GM12878 (cell line): ENCODE measurements around the gene SPATA45. TPM values are rescaled to one million over a fixed set of nuclear protein-coding genes. Genes with fewer than 3 reads are reported as not detected.

ENCODE experiments used
- ATAC-seq: fragments of 200-7000 bp; cut with Tn5 transposase; 3 replicates; pipeline ENCODE4 v1.9.1; 2020; ENCODE audit warnings: mild to moderate bottlenecking, moderate library complexity
- BruUV-seq: library from RNA; stranded (reverse); fragments of 400-500 nt; replicated peaks from 2 replicates; lab custom pipeline; 2021; lab: Mats Ljungman, UMichigan
- CTCF ChIA-PET: fragments of 300-600 bp; sonication (Branson Sonifier 250); formaldehyde crosslinking; extraction: SDS; loops from one replicate; lab custom pipeline; 2021; ENCODE audit warnings: inconsistent platforms; lab: Yijun Ruan, JAX
- POLR2A ChIA-PET: fragments of 350-600 bp; formaldehyde crosslinking; extraction: SDS; loops from one replicate; lab custom pipeline; 2021; ENCODE audit warnings: inconsistent platforms; lab: Charles Lee
- RAD21 ChIA-PET: fragments of 300-600 bp; sonication (Branson Sonifier 250); formaldehyde crosslinking; loops from one replicate; lab custom pipeline; 2023; ENCODE audit warnings: antibody characterized with exemption; ENCODE audit not compliant: unreplicated experiment; lab: Charles Lee
- SMC1A ChIA-PET: fragments of 300-600 bp; sonication (Branson Sonifier 250); formaldehyde crosslinking; loops from one replicate; lab custom pipeline; 2023; ENCODE audit not compliant: unreplicated experiment, uncharacterized antibody; lab: Charles Lee
- DNase-seq: peaks from one replicate; pipeline ENCODE4 v3.0.0-alpha.2; 2011; ENCODE audit warnings: low read depth, low spot score
- FAIRE-seq: peaks from 3 replicates; lab custom pipeline; 2011; peaks lifted over from hg19 to GRCh38; lab: Jason Lieb, UNC
- H2AFZ ChIP-seq: 2 replicates; pipeline ENCODE4 v1.6.0; 2011; ENCODE audit warnings: low read depth, low read length, control low read depth; ENCODE audit not compliant: control insufficient read depth
- H3K27ac ChIP-seq: 2 replicates; pipeline ENCODE4 v1.5.1; 2011; ENCODE audit warnings: control low read depth; ENCODE audit not compliant: control insufficient read depth, insufficient read depth
- H3K27me3 ChIP-seq, 2 experiments: replicated peaks in 1 of 2; 2 replicates each; pipeline versions ENCODE4 v1.6.0 to v1.6.1; 2011; ENCODE audit warnings: low read length in 1 of 2; ENCODE audit not compliant: control insufficient read depth in 2 of 2, insufficient read depth in 2 of 2
- H3K36me3 ChIP-seq, 2 experiments: 2 replicates each; pipeline ENCODE4 v1.5.1; 2011; ENCODE audit warnings: low read length in 1 of 2; ENCODE audit not compliant: control insufficient read depth in 2 of 2, insufficient read depth in 2 of 2
- H3K4me1 ChIP-seq: 2 replicates; pipeline ENCODE4 v1.6.1; 2011; ENCODE audit warnings: mild to moderate bottlenecking, low read length, moderate library complexity, mixed read lengths; ENCODE audit not compliant: control insufficient read depth, insufficient read depth
- H3K4me2 ChIP-seq: 2 replicates; pipeline ENCODE4 v1.6.0; 2011; ENCODE audit warnings: control low read depth; ENCODE audit not compliant: control insufficient read depth, insufficient read depth
- H3K4me3 ChIP-seq: fragments of 200-600 bp; sonication (generic); 2 replicates; pipeline ENCODE4 v1.5.1; 2016
- H3K79me2 ChIP-seq: 2 replicates; pipeline ENCODE4 v1.6.0; 2011; ENCODE audit warnings: low read length; ENCODE audit not compliant: control insufficient read depth, insufficient read depth
- H3K9ac ChIP-seq: 2 replicates; pipeline ENCODE4 v1.8.0; 2011; ENCODE audit warnings: low read length, control low read depth, mixed read lengths; ENCODE audit not compliant: control insufficient read depth, insufficient read depth
- H3K9me3 ChIP-seq: replicated peaks from 3 replicates; pipeline ENCODE4 v1.5.1; 2011; ENCODE audit warnings: mild to moderate bottlenecking, low read length; ENCODE audit not compliant: control insufficient read depth, insufficient read depth
- H4K20me1 ChIP-seq: 2 replicates; pipeline ENCODE4 v1.6.0; 2011; ENCODE audit not compliant: control insufficient read depth, insufficient read depth
- ATF2 ChIP-seq: IDR thresholded peaks from 2 replicates; pipeline ENCODE4 v1.6.1; 2012; ENCODE audit warnings: low read length, inconsistent platforms
- ATF3 ChIP-seq: IDR thresholded peaks from 2 replicates; pipeline ENCODE4 v1.6.1; 2011; ENCODE audit warnings: low read depth, mild to moderate bottlenecking, low read length, moderate library complexity, borderline replicate concordance; ENCODE audit errors: extremely low read depth
- CREB1 ChIP-seq: IDR thresholded peaks from 2 replicates; pipeline ENCODE4 v1.6.1; 2012; ENCODE audit warnings: low read depth, mild to moderate bottlenecking, inconsistent platforms
- FOXK2 ChIP-seq: fragments of 450-650 bp; IDR thresholded peaks from 2 replicates; pipeline ENCODE4 v1.6.1; 2017; ENCODE audit warnings: mild to moderate bottlenecking, moderate library complexity
- KLF5 ChIP-seq: fragments of 450-650 bp; IDR thresholded peaks from 2 replicates; pipeline ENCODE4 v1.6.1; 2014; ENCODE audit warnings: mild to moderate bottlenecking; ENCODE audit not compliant: partially characterized antibody
- NBN ChIP-seq: fragments of 450-650 bp; IDR thresholded peaks from 2 replicates; pipeline ENCODE4 v1.6.1; 2016
- NFYA ChIP-seq: IDR thresholded peaks from 2 replicates; pipeline ENCODE4 v1.6.1; 2011; ENCODE audit warnings: low read depth, mild to moderate bottlenecking, low read length, improper control_type of control experiment, borderline replicate concordance
- POU2F2 ChIP-seq: IDR thresholded peaks from 3 replicates; pipeline ENCODE4 v1.6.1; 2011; ENCODE audit warnings: low read depth, mild to moderate bottlenecking, low read length, borderline replicate concordance
- RELB ChIP-seq: fragments of 450-650 bp; IDR thresholded peaks from 2 replicates; pipeline ENCODE4 v1.6.1; 2017; ENCODE audit warnings: low read depth, mild to moderate bottlenecking, moderate library complexity
- SKIL ChIP-seq: fragments of 450-650 bp; IDR thresholded peaks from 2 replicates; pipeline ENCODE4 v1.6.1; 2017; ENCODE audit warnings: mild to moderate bottlenecking, low read depth, inconsistent platforms; ENCODE audit not compliant: poor library complexity, severe bottlenecking
- SMAD1 ChIP-seq: fragments of 450-650 bp; IDR thresholded peaks from 2 replicates; pipeline ENCODE4 v1.6.1; 2018; ENCODE audit warnings: mild to moderate bottlenecking, low read depth; ENCODE audit not compliant: partially characterized antibody
- TCF12 ChIP-seq: IDR thresholded peaks from 2 replicates; pipeline ENCODE4 v1.6.1; 2011; ENCODE audit warnings: low read depth, mild to moderate bottlenecking, low read length
- ZBTB4 ChIP-seq: fragments of 450-650 bp; formaldehyde crosslinking; IDR thresholded peaks from 2 replicates; pipeline ENCODE4 v1.4.0; 2022; ENCODE audit warnings: mild to moderate bottlenecking, moderate library complexity
- ZNF384 ChIP-seq: IDR thresholded peaks from 2 replicates; pipeline ENCODE4 v1.6.1; 2012; ENCODE audit warnings: low read depth, mild to moderate bottlenecking, low read length, improper control_type of control experiment, borderline replicate concordance
- WGBS: methylation state at CpG from one replicate; pipeline ENCODE4 v1.1.6; 2016; ENCODE audit warnings: low lambda C conversion rate; ENCODE audit not compliant: insufficient replicate concordance, insufficient coverage; ENCODE audit errors: missing lambda C conversion rate; 5-methylcytosine and 5-hydroxymethylcytosine counted together
- in situ Hi-C: fragments of 300-500 bp; cut with MboI; formaldehyde crosslinking; loops from 9 replicates; pipeline ENCODE4 v1.14.3; 2018; ENCODE audit warnings: mixed read lengths
- intact Hi-C: fragments of 100-400 bp; cut with micrococcal nuclease; formaldehyde crosslinking; loops from one replicate; pipeline ENCODE4 v1.14.2; 2022; ENCODE audit not compliant: unreplicated experiment
- polyA plus RNA-seq, 11 experiments: library from polyadenylated mRNA; depleted of rRNA in 4 of 11; unstranded in 6 of 11; stranded (reverse) in 5 of 11; fragments of >200 nt; fragmentation: Nextera tagmentation in 4 of 11; fragmentation: Illumina TruSeq in 1 of 11; extraction: Ambion mirVana in 4 of 11; extraction: Trizol in 1 of 11; gene quantifications; 1 replicate in 1 of 11; 2 replicates in 10 of 11; pipeline versions ENCODE4 v1.2.1 to v1.2.3, GENCODE V29; 2011 to 2016; ENCODE audit warnings: inconsistent platforms in 2 of 11, missing spikeins in 2 of 11, low read depth in 1 of 11
- total RNA-seq, 4 experiments: library from RNA; depleted of rRNA in 3 of 4; stranded (reverse); fragments of >200 nt in 3 of 4; fragmentation: Illumina TruSeq in 1 of 4; extraction: Trizol in 1 of 4; gene quantifications; 2 replicates each; pipeline versions ENCODE4 v1.2.1 to v1.2.3, GENCODE V29; 2013 to 2021

The SPATA45 gene
- total and polyA plus RNA-seq, 10 of the 15 experiments (the other 5 are each of a cell fraction or from before 2014, with no cell fraction given), result 0.22 to 0.37 (median 0.31) TPM; not detected in 7

- no TSS peak for BruUV-seq
- FAIRE-seq (no peak), ATAC-seq (no peak), DNase-seq (no peak)
- Histone ChIP-seq H3K79me2 (no peaks in the 10 kb centered on the region; the same call in 1 of the 2 replicates), H4K20me1 (no peaks in the 10 kb centered on the region), H2AFZ (no peak overlapping the region), H3K4me1 (no peaks in the 10 kb centered on the region), H3K9ac (no peak overlapping the region), H3K9me3 (no peaks in the 10 kb centered on the region), H3K27ac (no peak overlapping the region), H3K4me3 (no peak overlapping the region), H3K4me2 (no peak overlapping the region), H3K27me3 (no peaks in the 10 kb centered on the region), H3K36me3 (peaks cover 0 to 18% of the 10 kb centered on the region in 2 experiments; a peak in 3 of 4 replicates)
- CTCF ChIA-PET, result interaction anchor here (1.3 kb wide), 2 partner anchors 17 to 20 kb away, joined by 3 read pairs; no protein-coding TSS in a partner anchor
- intact Hi-C loops (no loop called here), in situ Hi-C loops (no loop called here)
- POLR2A ChIA-PET, result interaction anchor here (0.7 to 2.0 kb wide), 3 partner anchors 23 to 232 kb away, joined by 4 to 12 read pairs (median 4); no protein-coding TSS in a partner anchor
- WGBS, result 88% methylated on average over 6 of the region's 6 CpGs
- SMC1A ChIA-PET, result interaction anchor here (0.7 to 1.8 kb wide), 3 partner anchors 12 to 20 kb away, joined by 3 to 5 read pairs (median 3); no protein-coding TSS in a partner anchor
- RAD21 ChIA-PET, result no interaction called here
- no peak for TF ChIP-seq ATF2
- TF ChIP-seq SMAD1, result no peak
- TF ChIP-seq TCF12, result no peak
- TF ChIP-seq KLF5, result no peak
- TF ChIP-seq NFYA, result no peak
- no peak for TF ChIP-seq FOXK2
- TF ChIP-seq SKIL, result no peak
- TF ChIP-seq POU2F2, result no peak
- no peak for TF ChIP-seq RELB
- TF ChIP-seq NBN, result no peak
- TF ChIP-seq ZBTB4 (CRISPR knock-in tag), result no peak
- TF ChIP-seq CREB1, result no peak
- TF ChIP-seq ZNF384, result no peak
- TF ChIP-seq ATF3, result no peak
Measured at GRCh38 chr1:212879947-212880690, 32.7 kb upstream of the SPATA45 start.
